ENCODE data around the gene IER3. TPM values are rescaled to one million over a fixed set of nuclear protein-coding genes. Genes with fewer than 3 reads are reported as not detected.

Gene IER3
- total and polyA plus RNA-seq, 2 of the 8 experiments (the other 6 are each of a cell fraction or from before 2014, with no cell fraction given): 11.9 to 26.5 TPM

DNA sequence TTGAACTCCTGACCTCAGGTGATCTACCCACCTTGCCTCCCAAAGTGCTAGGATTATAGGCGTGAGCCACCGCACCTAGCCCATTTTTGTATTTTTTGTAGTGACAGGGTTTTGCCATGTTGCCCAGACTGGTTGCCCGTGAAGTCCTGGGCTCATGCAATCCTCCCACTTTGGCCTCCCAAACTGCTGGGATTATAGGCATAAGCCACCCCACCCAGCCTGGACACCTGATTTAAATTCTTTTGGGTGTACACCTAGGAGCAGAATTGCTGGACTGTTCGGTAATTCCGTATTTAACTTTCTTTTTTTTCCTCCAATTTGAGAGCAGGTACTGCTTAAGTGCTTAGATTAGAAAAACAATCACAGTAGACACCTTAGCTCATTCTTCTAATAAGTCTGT lies 47.9 kb downstream of the IER3 start:
- Histone ChIP-seq H2AFZ (ENCODE audit: low read length) (no peak overlapping the region), H2BK5ac (ENCODE audit: low read depth, low read length) (no peak overlapping the region), H3K27me3 (replicated peaks in 1 of 4; ENCODE audit: control insufficient read depth in 3 of 4, extremely low read depth in 1 of 4, insufficient read depth in 3 of 4, low read length in 3 of 4) (no peaks in the 10 kb centered on the region), H3K18ac (ENCODE audit: extremely low read depth, low read length) (no peak overlapping the region), H3K27ac (ENCODE audit: low read depth, low read length) (no peak overlapping the region), H3K9ac (replicated peaks in 1 of 4; ENCODE audit: extremely low read depth in 1 of 4, low read depth in 3 of 4, low read length in 3 of 4) (no peak overlapping the region), H4K20me1 (replicated peaks in 1 of 2; ENCODE audit: control insufficient read depth in 1 of 2, insufficient read depth in 2 of 2, low read length in 2 of 2) (no peaks in the 10 kb centered on the region), H2AK5ac (ENCODE audit: low read depth, low read length) (no peak overlapping the region), H4K91ac (replicated peaks; ENCODE audit: insufficient read length, low read length) (no peak overlapping the region), H3K4ac (replicated peaks; ENCODE audit: insufficient read length, low read depth, low read length) (no peak overlapping the region), H2BK20ac (ENCODE audit: low read length) (no peak overlapping the region), H3K4me2 (ENCODE audit: insufficient read depth in 1 of 2, low read depth in 2 of 2, low read length in 2 of 2) (no peak overlapping the region), H3K79me2 (ENCODE audit: control insufficient read depth in 1 of 2, insufficient read depth in 2 of 2, low read length in 2 of 2) (no peaks in the 10 kb centered on the region), H3K56ac (replicated peaks; ENCODE audit: insufficient read length, low read depth, low read length) (no peak overlapping the region), H2BK12ac (ENCODE audit: low read depth, low read length) (no peak overlapping the region), H3K23ac (ENCODE audit: insufficient read length) (no peak overlapping the region), H4K5ac (ENCODE audit: insufficient read length, low read depth, low read length) (no peak overlapping the region), H2BK15ac (ENCODE audit: low read length) (no peak overlapping the region), H3K9me3 (ENCODE audit: insufficient read depth in 2 of 2, low read depth in 1 of 2, low read length in 1 of 2) (no peaks in the 10 kb centered on the region), H3K4me3 (ENCODE audit: extremely low read depth in 1 of 4, insufficient read depth in 2 of 4, low read depth in 3 of 4, low read length in 4 of 4) (no peak overlapping the region), H3K79me1 (ENCODE audit: low read depth, low read length) (no peaks in the 10 kb centered on the region), H3K4me1 (replicated peaks in 1 of 4; ENCODE audit: control insufficient read depth in 3 of 4, insufficient read depth in 4 of 4, low read length in 3 of 4) (peaks cover 0 to under 1% (median 0%) of the 10 kb centered on the region in 4 experiments; a peak in 1 of 7 replicates), H3K14ac (ENCODE audit: insufficient read length) (no peak overlapping the region), H3K23me2 (ENCODE audit: low read depth, low read length) (no peaks in the 10 kb centered on the region), H2BK120ac (replicated peaks; ENCODE audit: low read depth, low read length) (no peak overlapping the region), H4K8ac (ENCODE audit: extremely low read depth, insufficient read depth, low read length) (no peak overlapping the region), H3K36me3 (ENCODE audit: control insufficient read depth in 2 of 4, insufficient read depth in 4 of 4, low read length in 3 of 4) (peaks cover 0 to 13% (median 3%) of the 10 kb centered on the region in 4 experiments; a peak in 4 of 8 replicates)
- 84% methylated on average over 5 of the region's 5 CpGs; no CpG with 5 or more reads in 1 of the 2 experiments for WGBS, 2 experiments (ENCODE audit: extremely low coverage in 1 of 2, insufficient coverage in 1 of 2, insufficient read length in 1 of 2, insufficient replicate concordance in 2 of 2, low coverage in 1 of 2, low lambda C conversion rate in 2 of 2, missing lambda C conversion rate in 1 of 2)
- DNase-seq (ENCODE audit: low read depth in 1 of 2, low spot score in 2 of 2) (no peak), FAIRE-seq (no peak)
- POLR2A ChIA-PET (ENCODE audit: partially characterized antibody): interaction anchor here (0.6 to 26.7 kb wide), 6 partner anchors 9 to 131 kb away, joined by 3 to 732 read pairs (median 6); partner anchors contain the start of genes MDC1, MRPS18B and TUBB
- CTCF ChIA-PET (ENCODE audit: partially characterized antibody): interaction anchor here (0.6 to 2.1 kb wide), 4 partner anchors 11 to 24 kb away, joined by 3 to 10 read pairs (median 4); partner anchors contain the start of gene DHX16
- TF ChIP-seq ATF2 (IDR thresholded peaks at IDR 0.05; ENCODE audit: low read length): no peak
- TF ChIP-seq, protein P1, sequence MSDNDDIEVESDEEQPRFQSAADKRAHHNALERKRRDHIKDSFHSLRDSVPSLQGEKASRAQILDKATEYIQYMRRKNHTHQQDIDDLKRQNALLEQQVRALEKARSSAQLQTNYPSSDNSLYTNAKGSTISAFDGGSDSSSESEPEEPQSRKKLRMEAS (IDR thresholded peaks at IDR 0.05): no peak
- no peak for TF ChIP-seq SAP30 (IDR thresholded peaks at IDR 0.05; ENCODE audit: insufficient read depth, insufficient replicate concordance, low read length)
- TF ChIP-seq TBP (IDR thresholded peaks at IDR 0.05; ENCODE audit: low read depth, low read length): no peak
- TF ChIP-seq ZNF274 (IDR thresholded peaks at IDR 0.05; ENCODE audit: borderline replicate concordance, extremely low read depth, low read length): no peak
- TF ChIP-seq CBX8 (IDR thresholded peaks at IDR 0.05; ENCODE audit: borderline replicate concordance, low read depth, low read length): no peak
- TF ChIP-seq USF2 (IDR thresholded peaks at IDR 0.05; ENCODE audit: low read length): no peak
- TF ChIP-seq TAF1 (IDR thresholded peaks at IDR 0.05; ENCODE audit: low read depth, low read length): no peak
- no peak for TF ChIP-seq BRCA1 (IDR thresholded peaks at IDR 0.05; ENCODE audit: low read depth, low read length)
- no peak for TF ChIP-seq KDM5A (IDR thresholded peaks at IDR 0.05; ENCODE audit: low read length)
- no peak for TF ChIP-seq POU5F1 (IDR thresholded peaks at IDR 0.05; ENCODE audit: low read depth, low read length)
